A673 (cell line): ENCODE results near the gene SPATS2. TPM values are rescaled to one million over a fixed set of nuclear protein-coding genes. Genes with fewer than 3 reads are reported as not detected.

ENCODE experiments used
- BruUV-seq: library from RNA; stranded (reverse); fragments of 400-500 nt; replicated peaks from 2 replicates; lab custom pipeline; 2021; lab: Mats Ljungman, UMichigan
- CTCF ChIA-PET: fragments of 300-600 bp; sonication (Branson Sonifier 250); formaldehyde crosslinking; loops from one replicate; lab custom pipeline; 2022; ENCODE audit warnings: antibody characterized with exemption; lab: Charles Lee
- POLR2A ChIA-PET: fragments of 300-600 bp; sonication (Branson Sonifier 250); formaldehyde crosslinking; loops from one replicate; lab custom pipeline; 2022; ENCODE audit warnings: antibody characterized with exemption; ENCODE audit not compliant: low non-redundant PET; lab: Charles Lee
- DNase-seq: peaks from one replicate; pipeline ENCODE4 v3.0.0-alpha.2; 2015; ENCODE audit warnings: low spot score
- H3K27ac ChIP-seq: fragments of 200-600 bp; sonication (generic); 2 replicates; pipeline ENCODE4 v1.5.1; 2016; ENCODE audit warnings: mixed run types, low read depth, mild to moderate bottlenecking, mixed read lengths, antibody characterized with exemption, low read length; ENCODE audit not compliant: poor library complexity, severe bottlenecking
- H3K27me3 ChIP-seq: fragments of 200-600 bp; sonication (generic); replicated peaks from 2 replicates; pipeline ENCODE4 v1.6.1; 2017; ENCODE audit warnings: mixed run types, low read depth, mild to moderate bottlenecking, mixed read lengths, antibody characterized with exemption, low read length; ENCODE audit not compliant: insufficient read depth, poor library complexity
- H3K36me3 ChIP-seq: fragments of 200-600 bp; sonication (generic); 2 replicates; pipeline ENCODE4 v1.6.1; 2016; ENCODE audit warnings: mixed run types, mild to moderate bottlenecking, mixed read lengths, antibody characterized with exemption, low read length; ENCODE audit not compliant: insufficient read depth, poor library complexity, severe bottlenecking
- H3K4me1 ChIP-seq: fragments of 200-600 bp; sonication (generic); 2 replicates; pipeline ENCODE4 v1.6.1; 2017; ENCODE audit warnings: mixed run types, mild to moderate bottlenecking, mixed read lengths, antibody characterized with exemption, low read length; ENCODE audit not compliant: insufficient read depth, poor library complexity, severe bottlenecking
- H3K4me3 ChIP-seq: fragments of 200-600 bp; sonication (generic); 2 replicates; pipeline ENCODE4 v1.5.1; 2016; ENCODE audit warnings: low read depth, mixed run types, mild to moderate bottlenecking, mixed read lengths, low read length; ENCODE audit not compliant: poor library complexity, severe bottlenecking
- H3K9me3 ChIP-seq: fragments of 200-600 bp; sonication (generic); 2 replicates; pipeline ENCODE4 v1.6.1; 2016; ENCODE audit warnings: mixed run types, low read depth, mild to moderate bottlenecking, mixed read lengths, antibody characterized with exemption, low read length; ENCODE audit not compliant: poor library complexity, severe bottlenecking
- CTCF ChIP-seq: fragments of 300-800, 200-600 bp; sonication (generic); conservative IDR thresholded peaks from 2 replicates; pipeline ENCODE4 v1.5.1; 2017; ENCODE audit warnings: low read depth, mild to moderate bottlenecking, antibody characterized with exemption, low read length, moderate library complexity, mixed read lengths
- EZH2 ChIP-seq: fragments of 200-600 bp; sonication (generic); IDR thresholded peaks from 2 replicates; pipeline ENCODE4 v1.6.1; 2017; ENCODE audit warnings: borderline replicate concordance, low read depth, mild to moderate bottlenecking, mixed read lengths, antibody characterized with exemption, low read length; ENCODE audit not compliant: poor library complexity, severe bottlenecking
- intact Hi-C: fragments of 100-400 bp; cut with micrococcal nuclease; formaldehyde crosslinking; loops from one replicate; pipeline ENCODE4 v1.10.0; 2022; ENCODE audit not compliant: unreplicated experiment
- total RNA-seq: library from RNA; stranded (reverse); gene quantifications from 2 replicates; pipeline ENCODE4 v1.2.3, GENCODE V29; 2021

The SPATS2 gene
- total RNA-seq, 1 experiment from 2014 or later = 82.8 TPM

GRCh38 chr12:49568442-49569162 is 201.3 kb downstream of the SPATS2 start:
- ChIA-PET CTCF (interaction anchor here (0.6 kb wide), 2 partner anchors 16 to 55 kb away, joined by 7 to 8 read pairs; no protein-coding TSS in a partner anchor), POLR2A (interaction anchor here (0.7 kb wide), 1 partner anchor 246 kb away, joined by 7 read pairs; the partner anchor contains the start of gene TROAP)
- Histone ChIP-seq H3K4me1 (peaks cover 8% of the 10 kb centered on the region), H3K4me3 (peak overlapping the region; percentile 89), H3K36me3 (peaks cover 27% of the 10 kb centered on the region), H3K27ac (peak overlapping the region; percentile 96), H3K27me3 (no peaks in the 10 kb centered on the region), H3K9me3 (no peaks in the 10 kb centered on the region)
- no peak for TF ChIP-seq EZH2
- no peak for TF ChIP-seq CTCF
- BruUV-seq = TSS peak; percentile 61
- intact Hi-C loops = no loop called here
- DNase-seq = no peak

Other genes with a start within 250 kb of the SPATS2 start
- gene TUBA1B, start 236.1 kb upstream of the SPATS2 start, total RNA-seq = 3,473 and 3,645 TPM in 2 replicates
- gene TUBA1A, start 178.4 kb upstream of the SPATS2 start, total RNA-seq = 421 and 504 TPM in 2 replicates
- gene TUBA1C, start 102.4 kb upstream of the SPATS2 start, total RNA-seq = 510 and 622 TPM in 2 replicates
- not detected in 2 replicates for gene PRPH, start 72.3 kb upstream of the SPATS2 start, total RNA-seq
- gene TROAP, start 44.2 kb upstream of the SPATS2 start, total RNA-seq = 121 and 124 TPM in 2 replicates
- gene C1QL4, start 30.3 kb upstream of the SPATS2 start, total RNA-seq = 0.41 and 1.0 TPM in 2 replicates
- 1.9 and 3.0 TPM in 2 replicates for gene DNAJC22, start 20.6 kb upstream of the SPATS2 start, total RNA-seq
- 4.0 and 4.5 TPM in 2 replicates for gene KCNH3, start 171.6 kb downstream of the SPATS2 start, total RNA-seq
- 79.6 and 84.3 TPM in 2 replicates for gene MCRS1, start 200.7 kb downstream of the SPATS2 start, total RNA-seq
- 0.19 and 0.20 TPM in 2 replicates for gene FAM186B, start 238.2 kb downstream of the SPATS2 start, total RNA-seq